Measurements from ENCODE around the gene WDTC1. TPM values are rescaled to one million over a fixed set of nuclear protein-coding genes. Genes with fewer than 3 reads are reported as not detected.
"Not testable (repeated sequence)": the region's sequence is repeated elsewhere in the genome, so short reads cannot be mapped to it uniquely, and the experiment has no call there.

WDTC1 gene
- total RNA-seq, 1 experiment from 2014 or later, result 24.6 TPM

DNA sequence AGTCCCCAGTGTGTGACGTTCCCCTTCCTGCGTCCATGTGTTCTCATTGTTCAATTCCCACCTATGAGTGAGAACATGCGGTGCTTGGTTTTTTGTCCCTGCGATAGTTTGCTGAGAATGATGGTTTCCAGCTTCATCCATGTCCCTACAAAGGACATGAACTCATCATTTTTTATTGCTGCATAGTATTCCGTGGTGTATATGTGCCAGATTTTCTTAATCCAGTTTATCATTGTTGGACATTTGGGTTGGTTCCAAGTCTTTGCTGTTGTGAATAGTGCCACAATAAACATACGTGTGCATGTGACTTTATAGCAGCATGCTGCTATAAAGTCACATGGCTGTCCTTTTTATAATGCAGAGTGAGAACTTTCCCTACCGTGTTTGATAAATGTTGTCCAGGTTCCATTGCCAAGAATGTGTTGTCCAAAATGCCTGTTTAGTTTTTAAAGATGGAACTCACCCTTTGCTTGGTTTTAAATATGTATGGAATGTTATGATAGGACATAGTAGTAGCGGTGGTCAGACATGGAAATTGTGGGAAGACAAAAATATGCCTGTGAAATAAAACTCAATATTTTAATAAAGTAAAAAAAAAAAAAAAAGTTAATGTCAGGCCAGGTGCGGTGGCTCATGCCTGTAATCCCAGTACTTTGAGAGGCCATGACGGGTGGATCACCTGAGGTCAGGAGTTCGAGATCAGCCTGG lies 26.1 kb upstream of the WDTC1 start:
- CTCF ChIA-PET, result interaction anchor here (0.7 kb wide), 1 partner anchor 9 kb away, joined by 3 read pairs; no protein-coding TSS in a partner anchor
- ATAC-seq; H3K27ac ChIP-seq (ENCODE audit: low read length); in situ Hi-C loops (cut with HindIII; ENCODE audit: low pct_unique_long_range_greater_than_20kb, low sequenced_read_pairs); H3K4me3 ChIP-seq (ENCODE audit: low read depth in 2 of 2, low read length in 2 of 2); intact Hi-C loops (cut with micrococcal nuclease; ENCODE audit: unreplicated experiment); H3K27me3 ChIP-seq (ENCODE audit: control insufficient read depth, insufficient read depth, low read length); DNase-seq (ENCODE audit: low read depth, low spot score); POLR2A ChIA-PET; H3K36me3 ChIP-seq (ENCODE audit: control insufficient read depth, insufficient read depth, low read length); BruUV-seq (replicated peaks); H3K9me3 ChIP-seq (ENCODE audit: control insufficient read depth, insufficient read depth, low read depth, low read length); H3K4me1 ChIP-seq (ENCODE audit: control insufficient read depth, insufficient read depth, low read length): not testable (repeated sequence)

DNA sequence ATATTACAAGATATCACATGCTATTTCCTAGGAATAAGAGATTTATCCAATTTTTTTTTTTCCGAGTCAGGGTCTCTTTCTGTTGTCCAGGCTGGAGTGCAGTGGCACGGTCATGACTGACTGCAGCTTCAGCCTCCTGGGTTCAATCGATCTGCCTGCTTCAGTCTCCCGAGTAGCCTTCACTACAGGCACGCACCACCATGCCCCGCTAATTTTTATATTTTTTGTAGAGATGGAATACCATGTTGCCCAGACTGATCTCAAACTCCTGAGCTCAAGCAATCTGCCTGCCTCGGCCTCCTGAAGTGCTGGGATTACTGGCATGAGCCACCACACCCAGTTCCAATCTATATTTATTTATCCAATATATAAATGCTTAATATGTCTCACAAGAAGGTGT lies 18.0 kb upstream of the WDTC1 start:
- no TSS peak for BruUV-seq (replicated peaks)
- H3K4me3 ChIP-seq (ENCODE audit: low read depth in 2 of 2, low read length in 2 of 2), result no peak overlapping the region
- H3K27me3 ChIP-seq (ENCODE audit: control insufficient read depth, insufficient read depth, low read length), result no peaks in the 10 kb centered on the region
- ChIA-PET POLR2A (no interaction called here), CTCF (interaction anchor here (0.6 kb wide), 1 partner anchor 26 kb away, joined by 6 read pairs; no protein-coding TSS in a partner anchor)
- H3K9me3 ChIP-seq (ENCODE audit: control insufficient read depth, insufficient read depth, low read depth, low read length), result no peaks in the 10 kb centered on the region
- no peaks in the 10 kb centered on the region for H3K36me3 ChIP-seq (ENCODE audit: control insufficient read depth, insufficient read depth, low read length)
- H3K4me1 ChIP-seq (ENCODE audit: control insufficient read depth, insufficient read depth, low read length), result no peaks in the 10 kb centered on the region
- ATAC-seq (no peak), DNase-seq (ENCODE audit: low read depth, low spot score) (no peak)
- TF ChIP-seq POLR2AphosphoS5 (IDR thresholded peaks at IDR 0.05; ENCODE audit: low read depth, low read length) (no peak), CTCF (IDR thresholded peaks at IDR 0.05) (no peak), TCF7L2 (IDR thresholded peaks at IDR 0.05; ENCODE audit: low read depth, low read length) (no peak), SIN3A (IDR thresholded peaks at IDR 0.05; ENCODE audit: borderline replicate concordance, insufficient read depth, low read depth, low read length) (no peak)
- TF ChIP-seq, protein P1, sequence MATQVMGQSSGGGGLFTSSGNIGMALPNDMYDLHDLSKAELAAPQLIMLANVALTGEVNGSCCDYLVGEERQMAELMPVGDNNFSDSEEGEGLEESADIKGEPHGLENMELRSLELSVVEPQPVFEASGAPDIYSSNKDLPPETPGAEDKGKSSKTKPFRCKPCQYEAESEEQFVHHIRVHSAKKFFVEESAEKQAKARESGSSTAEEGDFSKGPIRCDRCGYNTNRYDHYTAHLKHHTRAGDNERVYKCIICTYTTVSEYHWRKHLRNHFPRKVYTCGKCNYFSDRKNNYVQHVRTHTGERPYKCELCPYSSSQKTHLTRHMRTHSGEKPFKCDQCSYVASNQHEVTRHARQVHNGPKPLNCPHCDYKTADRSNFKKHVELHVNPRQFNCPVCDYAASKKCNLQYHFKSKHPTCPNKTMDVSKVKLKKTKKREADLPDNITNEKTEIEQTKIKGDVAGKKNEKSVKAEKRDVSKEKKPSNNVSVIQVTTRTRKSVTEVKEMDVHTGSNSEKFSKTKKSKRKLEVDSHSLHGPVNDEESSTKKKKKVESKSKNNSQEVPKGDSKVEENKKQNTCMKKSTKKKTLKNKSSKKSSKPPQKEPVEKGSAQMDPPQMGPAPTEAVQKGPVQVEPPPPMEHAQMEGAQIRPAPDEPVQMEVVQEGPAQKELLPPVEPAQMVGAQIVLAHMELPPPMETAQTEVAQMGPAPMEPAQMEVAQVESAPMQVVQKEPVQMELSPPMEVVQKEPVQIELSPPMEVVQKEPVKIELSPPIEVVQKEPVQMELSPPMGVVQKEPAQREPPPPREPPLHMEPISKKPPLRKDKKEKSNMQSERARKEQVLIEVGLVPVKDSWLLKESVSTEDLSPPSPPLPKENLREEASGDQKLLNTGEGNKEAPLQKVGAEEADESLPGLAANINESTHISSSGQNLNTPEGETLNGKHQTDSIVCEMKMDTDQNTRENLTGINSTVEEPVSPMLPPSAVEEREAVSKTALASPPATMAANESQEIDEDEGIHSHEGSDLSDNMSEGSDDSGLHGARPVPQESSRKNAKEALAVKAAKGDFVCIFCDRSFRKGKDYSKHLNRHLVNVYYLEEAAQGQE (IDR thresholded peaks at IDR 0.05; ENCODE audit: insufficient read depth in 1 of 2, low read depth in 2 of 2, low read length in 1 of 2), result no peak
- intact Hi-C loops (cut with micrococcal nuclease; ENCODE audit: unreplicated experiment) (no loop called here), in situ Hi-C loops (cut with HindIII; ENCODE audit: low pct_unique_long_range_greater_than_20kb, low sequenced_read_pairs) (no loop called here)
- no peak overlapping the region for H3K27ac ChIP-seq (ENCODE audit: low read length)

DNA sequence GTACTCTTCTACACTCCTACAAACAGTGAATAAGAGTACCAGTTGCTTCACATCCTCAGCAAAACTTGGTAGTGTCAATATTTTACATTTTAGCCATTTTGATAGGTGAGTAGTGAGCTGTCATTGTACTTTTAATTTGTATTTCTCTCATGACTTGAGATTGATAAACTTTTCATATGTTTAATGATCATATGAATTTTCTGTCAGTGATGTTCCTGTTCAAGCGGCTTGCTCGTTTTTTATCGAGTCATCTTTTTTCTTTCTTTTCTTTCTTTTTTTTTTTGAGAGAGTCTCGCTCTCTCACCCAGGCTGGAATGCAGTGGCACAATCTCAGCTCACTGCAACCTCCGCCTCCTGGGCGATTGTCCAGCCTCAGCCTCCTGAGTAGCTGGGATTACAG lies 17.0 kb upstream of the WDTC1 start:
- ATAC-seq (no peak), DNase-seq (ENCODE audit: low read depth, low spot score) (no peak)
- POLR2A ChIA-PET, result no interaction called here
- Histone ChIP-seq H3K4me1 (ENCODE audit: control insufficient read depth, insufficient read depth, low read length) (no peaks in the 10 kb centered on the region), H3K27ac (ENCODE audit: low read length) (no peak overlapping the region), H3K9me3 (ENCODE audit: control insufficient read depth, insufficient read depth, low read depth, low read length) (no peaks in the 10 kb centered on the region), H3K27me3 (ENCODE audit: control insufficient read depth, insufficient read depth, low read length) (no peaks in the 10 kb centered on the region), H3K4me3 (ENCODE audit: low read depth in 2 of 2, low read length in 2 of 2) (no peak overlapping the region), H3K36me3 (ENCODE audit: control insufficient read depth, insufficient read depth, low read length) (no peaks in the 10 kb centered on the region)
- intact Hi-C loops (cut with micrococcal nuclease; ENCODE audit: unreplicated experiment), result no loop called here
- TF ChIP-seq TCF7L2 (IDR thresholded peaks at IDR 0.05; ENCODE audit: low read depth, low read length) (no peak), SIN3A (IDR thresholded peaks at IDR 0.05; ENCODE audit: borderline replicate concordance, insufficient read depth, low read depth, low read length) (no peak), POLR2AphosphoS5 (IDR thresholded peaks at IDR 0.05; ENCODE audit: low read depth, low read length) (no peak), CTCF (IDR thresholded peaks at IDR 0.05) (no peak)
- TF ChIP-seq, protein P1 (IDR thresholded peaks at IDR 0.05; ENCODE audit: insufficient read depth in 1 of 2, low read depth in 2 of 2, low read length in 1 of 2), result no peak
- in situ Hi-C loops (cut with HindIII; ENCODE audit: low pct_unique_long_range_greater_than_20kb, low sequenced_read_pairs), result no loop called here
- no TSS peak for BruUV-seq (replicated peaks)
- CTCF ChIA-PET, result interaction anchor here (0.6 kb wide), 1 partner anchor 64 kb away, joined by 3 read pairs; no protein-coding TSS in a partner anchor
